Measurements from ENCODE around the gene NEU1.
"Not testable (repeated sequence)": the region's sequence is repeated elsewhere in the genome, so short reads cannot be mapped to it uniquely, and the experiment has no call there.

NEU1 gene

DNA sequence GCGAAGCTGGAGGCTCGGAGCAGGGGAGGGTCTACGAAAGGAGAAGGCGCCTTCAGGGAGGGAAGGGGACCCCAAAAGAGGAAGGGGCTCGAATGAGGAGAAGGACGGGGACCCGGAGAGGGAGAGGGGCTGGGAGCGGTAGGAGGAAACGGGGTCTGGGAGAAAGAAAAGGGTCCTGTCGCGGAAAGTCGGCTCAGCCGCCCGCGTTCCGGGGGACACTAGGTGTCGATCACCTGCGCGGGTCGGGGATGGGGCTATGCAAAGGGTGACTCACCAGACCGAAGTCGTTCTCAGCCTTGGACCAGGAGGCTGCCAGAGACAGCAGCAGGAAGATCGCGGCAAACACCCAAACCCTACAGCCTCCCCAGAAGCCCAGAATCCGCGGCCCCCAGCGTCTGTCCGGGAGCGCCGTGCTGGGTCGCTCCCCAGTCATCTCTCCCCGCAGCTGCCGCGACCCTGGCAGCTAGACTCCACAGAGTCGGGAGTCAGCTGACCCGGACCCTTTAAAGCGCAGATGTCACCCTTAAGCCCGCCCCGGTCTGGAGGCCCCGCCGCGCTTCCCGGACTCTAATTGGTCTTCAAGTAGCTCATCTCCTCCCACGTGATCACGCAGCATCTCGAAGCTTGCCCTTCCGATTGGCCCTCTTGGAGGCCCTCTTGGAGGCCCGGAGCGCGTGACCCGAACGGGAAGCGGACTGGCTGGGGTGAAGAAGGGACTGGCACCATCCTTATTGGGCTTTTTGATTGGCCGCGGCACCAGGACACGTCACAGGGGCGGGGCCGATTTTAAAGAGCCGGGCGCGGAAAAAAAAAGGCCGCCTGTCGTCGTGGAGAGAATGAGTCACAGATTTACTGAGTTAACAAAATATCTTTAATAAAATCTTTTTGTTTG is at the start of gene NEU1:
NEU1 (minus strand) TSS at position 478 of the 892 bp plus-strand sequence; CDS start at position 433, 45 bp downstream.
- peak; percentile 100 for DNase-seq

DNA sequence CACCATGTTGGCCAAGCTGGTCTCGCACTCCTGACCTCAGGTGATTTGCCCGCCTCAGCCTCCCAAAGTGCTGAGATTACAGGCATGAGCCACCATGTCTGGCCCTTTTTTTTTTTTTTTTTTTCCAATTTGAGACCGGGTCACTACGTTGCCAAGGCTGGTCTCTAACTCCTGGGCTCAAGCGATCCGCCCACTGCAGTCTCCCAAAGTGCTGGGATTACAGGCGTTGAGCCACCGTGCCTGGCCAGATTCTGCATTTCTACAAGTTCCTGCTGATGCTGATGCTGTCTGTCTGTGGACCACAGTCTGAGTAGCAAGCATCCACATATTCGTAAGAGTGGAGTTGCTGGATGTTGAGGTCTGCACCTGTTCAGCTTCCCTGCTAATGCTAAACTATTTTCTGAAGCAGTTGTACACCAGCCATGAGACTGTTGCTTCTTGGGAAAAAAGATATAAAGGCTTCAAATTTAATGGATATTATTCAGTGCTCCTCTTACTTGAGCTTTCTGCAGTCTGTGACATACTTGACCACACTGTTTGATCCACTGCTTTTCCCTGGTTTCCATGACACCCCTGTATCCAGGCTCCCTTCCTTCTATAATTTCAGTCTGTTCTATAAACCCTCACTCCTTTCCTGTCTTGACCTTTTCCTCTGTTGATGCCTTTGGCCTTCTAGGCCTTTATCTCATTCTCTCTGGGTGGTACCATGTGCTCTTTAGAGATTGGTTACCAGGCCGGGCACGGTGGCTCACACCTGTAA is 49.4 kb upstream of the NEU1 start:
- no peak for DNase-seq

DNA sequence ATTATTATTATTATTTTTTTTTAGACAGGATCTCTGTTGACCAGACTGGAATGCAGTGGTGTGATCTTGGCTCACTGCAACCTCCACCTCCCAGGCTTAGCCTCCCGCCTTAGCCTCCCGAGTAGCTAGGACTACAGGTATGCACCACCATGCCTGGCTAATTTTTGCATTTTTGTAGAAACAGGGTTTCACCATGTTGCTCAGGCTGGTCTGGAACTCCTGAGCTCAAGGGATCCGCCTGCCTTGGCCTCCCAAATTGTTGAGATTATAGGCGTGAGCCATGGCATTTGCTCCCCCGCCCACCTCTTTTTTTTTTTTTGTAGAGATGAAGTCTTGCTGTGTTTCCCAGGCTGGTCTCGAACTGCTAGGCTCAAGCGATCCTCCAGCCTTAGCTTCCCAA is 46.7 kb upstream of the NEU1 start:
- not testable (repeated sequence) for DNase-seq

DNA sequence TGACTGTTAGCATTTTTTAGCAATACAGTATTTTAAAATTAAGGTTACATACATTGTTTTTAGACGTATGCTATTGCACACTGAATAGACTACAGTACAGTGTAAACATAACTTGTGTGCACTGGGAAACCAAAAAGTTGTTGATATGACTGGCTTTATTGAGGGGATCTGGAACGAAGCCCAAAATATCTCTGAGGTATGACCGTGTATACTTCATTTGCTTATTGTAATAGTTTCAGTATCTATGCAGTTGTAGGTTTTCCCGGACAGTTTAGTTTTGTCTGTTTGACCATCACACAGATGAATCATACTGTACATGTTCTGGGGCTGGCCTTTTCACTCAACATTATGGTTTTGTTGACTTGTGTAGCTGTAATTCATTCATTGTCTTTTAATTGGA is 46.2 kb upstream of the NEU1 start:
- DNase-seq, result no peak

DNA sequence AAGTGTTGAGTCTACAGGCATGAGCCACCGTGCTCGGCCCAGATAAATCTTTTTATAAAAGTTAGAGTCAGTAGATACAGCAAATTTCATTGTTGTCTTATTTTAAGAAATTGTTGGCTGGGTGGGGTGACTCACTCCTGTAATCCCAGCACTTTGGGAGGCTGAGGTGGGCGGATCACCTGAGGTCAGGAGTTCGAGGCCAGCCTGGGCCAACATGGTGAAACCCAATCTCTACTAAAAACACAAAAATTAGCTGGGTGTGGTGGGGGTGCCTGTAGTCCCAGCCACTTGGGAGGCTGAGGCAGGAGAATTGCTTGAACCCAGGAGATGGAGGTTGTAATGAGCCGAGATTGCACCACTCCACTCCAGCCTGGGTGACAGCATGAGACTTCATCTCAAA is 45.6 kb upstream of the NEU1 start:
- DNase-seq, result not testable (repeated sequence)

DNA sequence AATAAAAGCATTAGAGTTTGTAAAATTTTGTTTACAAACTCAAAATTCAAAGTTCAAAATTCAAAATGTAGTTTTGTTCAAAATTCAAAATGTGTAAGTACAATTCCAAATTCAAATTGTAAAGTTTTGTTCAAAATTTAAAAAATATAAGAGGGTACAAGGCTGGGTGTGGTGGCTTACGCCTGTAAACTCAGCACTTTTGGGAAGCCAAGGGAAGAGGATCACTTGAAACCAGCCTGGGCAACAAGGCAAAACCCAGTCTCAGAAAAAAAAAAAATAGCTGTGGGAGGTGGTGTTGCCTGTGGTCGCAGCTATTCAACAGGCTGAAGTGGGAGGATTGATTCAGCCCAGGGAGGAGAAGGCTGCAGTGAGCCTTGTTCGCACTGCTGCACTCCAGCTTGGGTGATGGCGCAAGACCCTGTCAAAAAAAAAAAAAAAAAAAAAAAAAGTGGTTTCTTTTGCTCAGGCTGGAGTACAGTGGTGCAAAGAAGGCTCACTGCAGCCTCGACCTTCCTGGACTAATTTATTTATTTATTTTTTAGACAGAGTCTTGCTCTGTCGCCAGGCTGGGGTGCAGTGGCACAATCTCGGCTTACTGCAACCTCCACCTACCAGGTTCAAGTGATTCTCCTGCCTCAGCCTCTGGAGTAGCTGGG is 44.7 kb upstream of the NEU1 start:
- DNase-seq, result no peak

DNA sequence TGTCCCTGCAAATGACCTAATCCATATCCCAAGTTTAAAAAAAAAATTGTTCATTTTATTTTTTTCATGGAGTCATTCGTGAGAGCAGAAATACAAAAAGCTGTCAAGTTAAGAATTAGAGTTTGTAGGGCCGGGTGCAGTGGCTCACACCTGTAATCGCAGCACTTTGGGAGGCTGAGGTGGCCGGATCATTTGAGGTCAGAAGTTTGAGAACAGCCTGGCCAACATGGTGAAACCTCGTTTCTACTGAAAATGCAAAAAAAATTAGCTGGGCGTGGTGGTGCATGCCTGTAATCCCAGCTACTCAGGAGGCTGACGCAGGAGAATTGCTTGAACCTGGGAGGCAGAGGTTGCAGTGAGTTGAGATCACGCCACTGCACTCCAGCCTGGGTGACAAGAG is 44.1 kb upstream of the NEU1 start:
- not testable (repeated sequence) for DNase-seq

DNA sequence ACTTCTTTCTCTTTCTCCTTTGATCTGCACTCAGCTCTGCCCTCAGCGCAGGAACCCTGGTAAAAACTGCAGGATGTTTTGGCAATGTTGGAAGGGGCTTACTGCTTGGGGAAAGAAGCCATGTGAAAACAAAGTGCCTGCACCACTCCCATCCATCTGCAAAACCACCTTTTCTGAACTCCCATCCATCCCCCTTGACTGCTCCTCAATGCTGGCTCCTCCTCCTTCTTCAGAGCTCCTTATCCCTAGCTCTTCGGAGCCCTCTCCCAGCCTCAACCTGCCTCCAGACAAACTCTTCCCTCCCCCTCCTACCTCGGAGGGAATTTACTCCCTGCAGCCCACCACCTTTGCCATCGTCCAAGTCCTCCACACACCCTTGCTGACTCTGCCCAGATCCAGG is 43.5 kb upstream of the NEU1 start:
- no peak for DNase-seq

DNA sequence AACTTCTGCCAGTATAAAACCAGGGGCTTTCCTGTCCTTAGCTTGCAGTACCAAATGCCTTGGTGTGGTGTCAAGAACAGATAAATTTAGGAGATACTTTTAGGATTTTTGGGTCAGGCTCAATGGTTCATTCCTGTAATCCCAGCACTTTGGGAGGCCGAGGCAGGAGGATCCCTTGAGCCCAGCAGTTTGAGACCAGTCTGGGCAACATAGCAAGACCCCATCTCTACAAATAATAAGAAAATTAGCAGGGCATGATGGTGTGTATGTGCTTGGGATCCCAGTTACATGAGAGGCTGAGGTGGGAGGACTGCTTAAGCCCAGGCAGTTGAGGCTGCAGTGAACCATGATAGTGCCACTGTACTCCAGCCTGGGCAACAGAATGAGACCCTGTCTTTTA is 42.4 kb upstream of the NEU1 start:
- no peak for DNase-seq

DNA sequence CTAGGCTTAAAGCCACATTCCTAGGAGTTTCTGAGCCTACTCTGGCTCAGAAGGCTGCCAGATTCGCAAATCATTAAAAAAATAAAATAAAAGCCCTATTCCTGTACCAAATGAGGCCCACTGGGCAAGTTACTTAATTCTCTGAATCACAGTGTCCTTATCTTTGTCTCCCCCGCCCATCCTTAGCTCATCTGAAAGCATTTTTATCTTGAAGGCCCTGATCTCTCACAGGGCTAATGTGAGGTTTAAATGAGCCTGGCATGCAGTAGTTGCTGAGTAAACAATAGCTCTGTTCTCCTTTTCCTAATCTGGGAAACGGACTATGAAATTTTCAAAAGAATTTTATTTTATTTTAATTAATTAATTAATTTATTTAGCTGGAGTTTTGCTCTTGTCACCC is 41.3 kb upstream of the NEU1 start:
- no peak for DNase-seq

DNA sequence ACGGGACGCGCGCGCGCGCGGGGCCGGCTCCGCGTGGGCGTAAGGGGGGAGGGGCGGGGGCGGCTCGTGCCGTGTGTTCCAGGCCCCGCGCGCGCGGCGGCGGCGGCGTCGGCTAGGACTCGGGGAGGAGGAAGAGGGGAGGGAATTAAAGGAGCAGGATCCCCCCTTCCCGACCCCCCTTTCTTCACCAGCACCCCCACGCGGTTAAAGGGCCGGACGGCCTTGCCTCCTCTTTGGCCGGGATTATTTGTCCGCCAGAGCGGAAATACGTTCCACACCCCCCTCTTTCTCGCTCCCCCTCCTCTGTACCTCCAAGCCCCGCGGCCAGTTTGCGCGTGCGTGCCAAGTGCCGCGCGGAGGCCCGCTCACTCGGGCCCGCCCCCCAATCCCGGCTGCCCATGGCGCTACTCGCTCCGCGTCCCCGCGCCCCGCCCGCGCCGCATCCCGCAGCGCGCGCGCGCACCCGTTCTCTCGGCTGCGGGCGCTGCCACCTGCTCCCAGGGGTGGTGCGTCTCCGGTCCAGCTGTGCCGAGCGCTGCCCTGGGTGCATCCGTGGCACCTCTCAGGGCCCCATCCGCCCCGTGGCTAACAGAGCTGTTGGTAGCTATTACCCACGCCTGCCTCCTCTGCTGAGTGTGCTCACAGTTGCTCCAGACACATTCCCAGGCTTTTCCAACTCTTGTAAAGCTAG is 39.5 kb upstream of the NEU1 start, which contains the start of gene ZBTB12:
ZBTB12 (minus strand) TSS at position 134 of the 691 bp plus-strand sequence. CDS start 781 bp downstream, outside the sequence.
- DNase-seq, result peak; percentile 97

DNA sequence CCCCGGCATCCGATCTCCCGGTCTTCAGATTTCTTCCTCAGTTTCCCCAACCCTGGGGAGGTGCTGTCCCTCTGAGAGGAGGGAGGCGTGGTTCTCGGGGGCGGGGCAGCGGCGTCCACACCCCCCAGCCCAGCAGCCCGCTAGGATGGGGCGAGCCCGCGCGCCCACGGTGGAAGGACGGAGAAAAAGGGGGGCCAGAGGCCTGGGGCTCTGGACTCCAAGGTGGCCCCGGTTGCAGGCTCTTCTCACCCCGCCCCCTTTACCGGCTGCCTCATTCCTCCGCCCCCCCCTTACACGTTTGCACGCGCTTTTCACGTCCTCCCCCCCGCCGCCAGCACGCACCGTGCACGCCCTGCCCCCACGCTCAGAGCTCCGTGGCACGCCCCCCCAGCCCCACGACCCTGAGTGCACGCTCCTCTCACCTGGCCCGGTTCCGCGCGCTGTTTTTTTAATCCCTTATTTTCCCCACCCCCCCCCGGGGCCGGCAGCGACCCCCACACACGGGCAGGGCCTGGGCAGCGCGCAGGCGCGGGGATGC is 38.9 kb upstream of the NEU1 start:
- DNase-seq, result peak; percentile 60

DNA sequence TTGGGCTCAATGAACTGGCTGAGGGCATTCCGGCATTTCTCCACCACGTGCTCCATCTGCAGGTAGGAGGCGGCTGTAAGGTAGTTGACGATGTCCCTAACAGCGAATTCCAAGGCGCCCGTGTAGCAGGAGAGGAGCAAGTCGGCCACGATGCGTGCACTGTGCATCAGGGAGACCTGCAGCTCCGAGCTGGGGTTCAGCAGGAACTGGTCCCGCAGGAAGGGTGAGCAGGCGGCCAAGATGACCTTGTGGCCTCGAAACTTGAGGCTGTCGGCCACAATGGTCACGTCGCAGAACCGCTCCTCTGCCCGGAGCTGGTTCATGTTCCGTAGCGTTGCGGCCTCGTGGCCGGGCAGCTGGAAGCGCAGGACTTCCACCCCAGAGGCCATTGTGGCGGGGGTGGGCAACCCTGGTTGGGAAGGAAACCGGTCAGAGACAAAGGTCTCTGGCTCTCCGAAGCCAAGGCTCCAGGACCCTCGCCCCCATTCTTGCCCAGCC is 38.3 kb upstream of the NEU1 start:
- no peak for DNase-seq

DNA sequence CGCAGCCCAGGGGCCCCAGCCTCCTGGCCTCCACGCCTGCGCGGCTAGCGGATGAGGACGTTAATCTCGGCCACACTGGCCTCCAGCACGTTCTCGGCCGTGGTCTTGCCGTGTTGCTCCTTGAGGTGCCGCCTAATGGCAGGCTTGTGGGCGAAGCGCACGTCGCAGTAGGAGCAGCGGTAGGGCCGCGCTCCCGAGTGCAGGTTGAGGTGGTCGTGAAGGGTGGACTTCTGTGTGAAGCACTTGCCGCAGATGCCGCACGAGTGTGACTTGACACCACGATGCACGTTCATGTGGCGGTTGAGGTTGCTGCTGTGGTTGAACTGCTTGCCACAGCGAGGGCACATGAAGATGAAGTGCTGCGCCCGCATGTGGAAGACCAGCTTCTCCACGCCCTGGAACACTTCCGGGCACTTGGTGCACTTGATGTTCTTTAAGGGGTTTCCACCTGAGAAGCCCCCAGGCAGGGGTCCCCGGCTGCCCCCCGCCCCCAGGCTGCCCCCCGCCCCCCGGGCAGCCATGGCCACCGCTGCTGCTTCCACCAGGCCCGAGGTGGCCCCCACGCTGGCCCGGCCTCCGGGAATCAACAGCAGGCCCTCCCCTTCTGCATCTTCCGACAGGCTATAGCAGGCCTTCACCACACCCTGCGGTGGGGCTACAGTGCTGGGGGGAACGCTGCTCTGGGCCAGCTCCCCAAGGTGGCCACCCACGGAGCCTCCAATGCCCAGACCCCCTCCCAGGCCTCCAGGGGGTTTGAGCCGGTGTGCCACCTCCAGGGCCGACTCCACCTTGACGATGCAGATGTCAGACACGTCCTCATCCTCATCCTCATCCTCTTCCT is 37.5 kb upstream of the NEU1 start:
- no peak for DNase-seq

DNA sequence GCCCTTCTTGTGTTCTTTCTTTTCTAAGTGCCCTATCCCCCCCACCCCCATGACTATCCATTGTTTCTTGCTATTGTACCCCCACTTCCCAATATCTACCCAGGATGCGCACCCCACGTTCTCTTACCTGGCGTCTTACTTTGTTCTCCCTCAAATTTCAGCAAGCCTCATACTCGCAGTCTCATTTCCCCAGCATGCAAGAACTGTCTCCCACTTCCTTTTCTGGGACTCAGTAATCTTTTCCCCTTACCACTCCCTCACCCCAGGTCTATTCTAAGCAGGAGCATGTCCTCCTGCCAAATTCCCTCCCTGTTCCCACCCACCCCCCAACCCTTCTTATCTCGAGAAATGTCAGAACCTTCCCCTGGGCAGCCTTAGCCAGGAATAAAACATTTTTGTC is 36.6 kb upstream of the NEU1 start:
- no peak for DNase-seq

DNA sequence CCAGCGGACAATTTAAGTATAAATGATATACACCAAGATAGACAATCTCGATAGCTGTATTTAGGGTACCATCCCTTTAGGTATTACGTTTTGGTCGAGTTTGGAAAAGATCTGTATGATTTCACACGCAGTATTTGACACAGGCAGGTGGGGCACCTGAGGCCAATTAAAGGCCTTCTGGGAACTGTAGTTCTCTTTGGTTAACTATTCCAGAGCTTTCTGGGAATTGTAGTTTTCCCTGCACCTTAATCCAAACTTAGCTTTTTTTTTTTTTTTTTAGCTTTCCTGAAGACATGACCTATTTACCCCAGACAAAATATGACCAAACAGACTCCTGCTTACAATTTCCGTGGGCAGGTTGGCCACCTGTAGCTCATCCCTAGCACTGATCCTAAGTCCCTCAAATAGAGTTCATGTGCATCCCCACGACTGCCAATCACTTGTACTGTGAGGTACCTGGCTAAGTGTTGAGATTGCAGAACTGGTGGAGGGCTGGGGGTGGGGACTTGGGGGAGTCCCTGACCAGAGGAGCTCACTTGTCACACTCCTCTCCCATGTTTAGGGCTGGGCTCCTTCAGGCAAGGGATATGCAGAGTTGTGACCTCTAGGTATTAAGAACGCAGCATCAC is 35.9 kb upstream of the NEU1 start:
- peak; percentile 65 for DNase-seq

DNA sequence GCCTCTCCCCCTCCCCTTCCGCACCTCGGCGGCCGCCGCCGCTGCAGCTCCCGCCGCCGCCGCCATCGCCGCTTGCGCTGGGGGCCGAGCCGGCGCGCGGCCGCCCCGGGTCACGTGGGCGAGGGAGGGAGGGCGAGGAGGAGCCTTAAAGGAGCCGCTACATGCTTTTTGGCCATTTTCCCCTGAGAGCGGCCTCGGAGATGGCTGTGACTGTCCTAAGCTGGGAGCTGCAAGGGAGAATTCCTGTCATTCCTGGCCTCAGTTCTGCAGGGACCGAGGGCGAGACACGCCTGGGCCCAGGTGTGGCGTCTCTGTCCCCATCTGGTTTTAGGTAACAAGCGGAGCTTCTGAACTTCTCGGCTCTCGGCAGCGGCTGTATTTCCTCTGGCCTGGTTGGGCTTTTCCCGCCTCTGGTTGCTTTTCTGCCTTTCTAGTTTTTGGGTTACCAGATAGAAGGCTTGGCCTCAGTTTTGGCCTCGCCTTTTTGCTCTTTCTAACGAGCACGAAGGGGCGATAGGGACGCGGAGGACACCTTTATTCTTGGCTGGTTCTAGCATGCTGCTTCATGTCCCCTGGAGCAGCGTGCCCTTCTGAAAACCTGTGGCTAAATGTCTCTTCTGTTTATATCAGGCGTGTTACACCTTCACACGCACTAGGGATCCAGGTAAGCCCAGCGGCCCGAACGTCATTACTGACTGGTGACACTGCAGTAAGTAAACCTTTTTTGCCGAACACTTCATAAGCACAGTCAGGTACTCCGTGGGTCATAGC is 35.2 kb upstream of the NEU1 start, which contains the start of gene EHMT2:
EHMT2 (minus strand) TSS at position 87 of the 771 bp plus-strand sequence; CDS start at position 66, 21 bp downstream.
- DNase-seq, result peak; percentile 92

DNA sequence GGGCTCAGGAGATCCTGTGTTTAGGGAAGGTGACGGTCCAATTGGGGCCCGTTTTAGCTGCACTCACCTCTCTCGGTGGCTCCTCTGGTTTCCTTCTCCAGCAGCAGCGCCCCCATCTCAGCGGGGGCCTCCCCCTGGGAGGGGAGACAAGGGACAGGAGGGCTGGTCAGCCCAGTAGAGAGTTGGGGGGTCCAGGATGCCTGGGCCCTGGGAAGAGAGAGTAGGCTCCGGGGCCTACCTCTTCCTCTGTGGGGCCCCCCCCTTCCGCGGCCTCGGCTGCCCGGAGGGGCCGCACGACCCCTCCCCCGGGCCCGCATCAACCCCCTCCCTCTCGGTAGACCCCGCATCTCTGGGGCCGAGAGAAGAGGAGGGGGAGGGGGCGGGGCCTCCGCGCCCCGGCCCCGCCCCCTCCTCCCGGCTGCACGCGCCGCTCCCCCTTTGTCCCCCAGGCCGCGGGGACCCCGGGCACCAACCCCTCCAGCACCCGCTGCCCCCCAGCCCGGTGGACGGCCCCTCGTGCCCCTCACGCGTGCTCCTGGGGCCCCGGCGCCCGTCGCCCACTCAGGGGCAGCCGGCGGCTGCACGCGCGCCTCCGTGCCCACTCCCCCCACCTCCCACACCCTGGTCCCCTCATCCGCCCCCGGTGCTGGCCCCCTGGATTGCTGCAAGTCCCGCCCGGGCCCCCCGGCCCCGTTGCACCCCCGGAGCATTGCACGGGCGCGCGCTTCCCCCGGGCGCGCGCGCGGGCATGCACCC is 34.4 kb upstream of the NEU1 start:
- no peak for DNase-seq

DNA sequence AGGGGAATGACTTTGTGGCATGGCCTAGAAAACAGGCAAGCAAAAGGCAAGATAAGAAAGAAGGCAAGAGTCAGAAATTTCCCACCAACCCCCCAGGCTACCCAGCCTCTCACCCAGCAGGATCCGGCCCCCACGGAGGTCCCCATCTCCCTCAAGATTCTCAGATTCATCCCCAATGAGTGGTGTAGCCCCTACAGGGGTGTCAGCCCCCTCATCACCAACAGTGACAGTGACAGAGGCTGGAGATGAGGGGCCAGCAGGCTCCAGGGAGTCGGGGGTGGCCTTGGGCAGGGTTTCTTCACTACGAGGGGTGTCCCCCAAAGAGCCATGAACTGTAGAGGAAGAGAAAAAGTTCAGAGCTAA is 33.9 kb upstream of the NEU1 start:
- no peak for DNase-seq
